Loucy (cell line): ENCODE results near the gene CCDC141.

Experiments used
- H2AFZ ChIP-seq: fragments of 200-600 bp; sonication (generic); 2 replicates; pipeline ENCODE4 v1.6.0; 2016; ENCODE audit warnings: antibody characterized with exemption, mild to moderate bottlenecking, low read length, moderate library complexity
- H3F3A ChIP-seq: fragments of 200-600 bp; 2 replicates; pipeline ENCODE4 v1.6.0; 2016; ENCODE audit warnings: antibody characterized with exemption, low read depth, mild to moderate bottlenecking
- H3K27me3 ChIP-seq: fragments of 200-600 bp; sonication (generic); 2 replicates; pipeline ENCODE4 v1.6.1; 2014; ENCODE audit warnings: low read length, mild to moderate bottlenecking; ENCODE audit not compliant: insufficient read depth, poor library complexity, severe bottlenecking
- H3K36me3 ChIP-seq: fragments of 200-600 bp; sonication (generic); 2 replicates; pipeline ENCODE4 v1.6.1; 2016; ENCODE audit warnings: low read length; ENCODE audit not compliant: insufficient read depth
- H3K4me1 ChIP-seq: fragments of 200-600 bp; sonication (generic); 2 replicates; pipeline ENCODE4 v1.5.1; 2014; ENCODE audit warnings: low read length, mild to moderate bottlenecking; ENCODE audit not compliant: insufficient read depth, poor library complexity, severe bottlenecking
- H3K4me2 ChIP-seq: fragments of 200-600 bp; sonication (generic); 2 replicates; pipeline ENCODE4 v1.6.0; 2014; ENCODE audit warnings: antibody characterized with exemption, low read length, low read depth, mild to moderate bottlenecking; ENCODE audit not compliant: poor library complexity, severe bottlenecking
- H3K4me3 ChIP-seq: fragments of 200-600 bp; sonication (generic); 2 replicates; pipeline ENCODE4 v1.5.1; 2014; ENCODE audit warnings: low read length, mild to moderate bottlenecking, mixed read lengths; ENCODE audit not compliant: poor library complexity, severe bottlenecking
- H3K79me2 ChIP-seq: fragments of 200-600 bp; sonication (generic); 2 replicates; pipeline ENCODE4 v1.6.1; 2014; ENCODE audit warnings: low read length; ENCODE audit not compliant: insufficient read depth
- H3K9ac ChIP-seq: fragments of 200-600 bp; sonication (generic); 2 replicates; pipeline ENCODE4 v1.6.0; 2014; ENCODE audit warnings: mild to moderate bottlenecking, low read depth, low read length, moderate library complexity; ENCODE audit not compliant: poor library complexity, severe bottlenecking
- H3K9me2 ChIP-seq: fragments of 200-600 bp; sonication (generic); replicated peaks from 2 replicates; pipeline ENCODE4 v1.6.1; 2016; ENCODE audit warnings: low read depth, low read length, mixed read lengths
- H3K9me3 ChIP-seq: fragments of 200-600 bp; sonication (generic); 2 replicates; pipeline ENCODE4 v1.6.1; 2014; ENCODE audit warnings: mild to moderate bottlenecking, antibody characterized with exemption, low read length, low read depth; ENCODE audit not compliant: insufficient read depth
- H4K20me1 ChIP-seq: fragments of 200-600 bp; sonication (generic); 2 replicates; pipeline ENCODE4 v1.6.0; 2014; ENCODE audit warnings: antibody characterized with exemption, low read length, mild to moderate bottlenecking; ENCODE audit not compliant: insufficient read depth, poor library complexity, severe bottlenecking
- CTCF ChIP-seq: fragments of 200-600 bp; sonication (generic); conservative IDR thresholded peaks from 2 replicates; pipeline ENCODE4 v1.5.1; 2014; ENCODE audit warnings: mild to moderate bottlenecking, antibody characterized with exemption, low read length
- EZH2phosphoT487 ChIP-seq: fragments of 200-600 bp; IDR thresholded peaks from 2 replicates; pipeline ENCODE4 v1.6.1; 2018; ENCODE audit warnings: antibody characterized with exemption, mild to moderate bottlenecking, moderate library complexity, borderline replicate concordance

CCDC141 gene

GRCh38 chr2:178978667-178979066 lies 71.3 kb downstream of the CCDC141 start:
- Histone ChIP-seq H3K4me3 (no peak overlapping the region), H3F3A (no peaks in the 10 kb centered on the region), H3K27me3 (no peaks in the 10 kb centered on the region), H3K9me2 (no peaks in the 10 kb centered on the region), H4K20me1 (no peaks in the 10 kb centered on the region), H3K79me2 (no peaks in the 10 kb centered on the region), H3K9ac (no peak overlapping the region), H3K36me3 (no peaks in the 10 kb centered on the region), H3K4me1 (no peaks in the 10 kb centered on the region), H2AFZ (no peak overlapping the region), H3K4me2 (no peak overlapping the region), H3K9me3 (no peaks in the 10 kb centered on the region)
- TF ChIP-seq EZH2phosphoT487, result no peak
- no peak for TF ChIP-seq CTCF

- Histone ChIP-seq H3K27me3 (no peaks in the 10 kb centered on the region), H3K79me2 (no peaks in the 10 kb centered on the region), H2AFZ (no peak overlapping the region), H3K4me3 (no peak overlapping the region), H4K20me1 (no peaks in the 10 kb centered on the region), H3K4me2 (no peak overlapping the region), H3K9me2 (no peaks in the 10 kb centered on the region), H3K36me3 (no peaks in the 10 kb centered on the region), H3K9me3 (no peaks in the 10 kb centered on the region), H3K4me1 (peaks cover 7% of the 10 kb centered on the region), H3K9ac (no peak overlapping the region), H3F3A (no peaks in the 10 kb centered on the region)
- TF ChIP-seq CTCF, result no peak
- no peak for TF ChIP-seq EZH2phosphoT487
Observed at GRCh38 chr2:178976351-178976750, 73.6 kb downstream of the CCDC141 start.

- Histone ChIP-seq H3K36me3 (no peaks in the 10 kb centered on the region), H3K9me2 (no peaks in the 10 kb centered on the region), H3K9me3 (no peaks in the 10 kb centered on the region), H3K4me2 (no peak overlapping the region), H4K20me1 (no peaks in the 10 kb centered on the region), H3K27me3 (no peaks in the 10 kb centered on the region), H3F3A (no peaks in the 10 kb centered on the region), H2AFZ (no peak overlapping the region), H3K79me2 (no peaks in the 10 kb centered on the region), H3K4me1 (no peaks in the 10 kb centered on the region), H3K4me3 (no peak overlapping the region), H3K9ac (no peak overlapping the region)
- TF ChIP-seq EZH2phosphoT487, result no peak
- TF ChIP-seq CTCF, result 0 out of 2 replicates have a peak, but pooled peaks have one; percentile 17
Observed at GRCh38 chr2:178962805-178963433, 87.0 kb downstream of the CCDC141 start.
